ENCODE data around the gene CACNG5. TPM values are rescaled to one million over a fixed set of nuclear protein-coding genes. Genes with fewer than 3 reads are reported as not detected.

CACNG5 gene
- total RNA-seq, 1 donor from 2014 or later = not detected

GRCh38 chr17:66858226-66859083, 23.5 kb downstream of the CACNG5 start:
- DNase-seq (ENCODE audit: low read depth, low spot score) = no peak
- no peak for TF ChIP-seq CTCF (conservative IDR thresholded peaks at IDR 0.05)
- H3K27ac Mint-ChIP-seq (ENCODE audit: unreplicated experiment) = no peak overlapping the region
- peaks cover 7% of the 10 kb centered on the region for H3K9me3 Mint-ChIP-seq
- H3K27me3 Mint-ChIP-seq (ENCODE audit: low read depth) = peaks cover under 1% of the 10 kb centered on the region
- no peaks in the 10 kb centered on the region for H3K4me1 Mint-ChIP-seq
- H3K4me3 Mint-ChIP-seq = no peak overlapping the region
- H3K36me3 Mint-ChIP-seq (ENCODE audit: low read depth) = peaks cover 3% of the 10 kb centered on the region

- peaks cover 6% of the 10 kb centered on the region for H3K27me3 Mint-ChIP-seq (ENCODE audit: low read depth)
- no peak overlapping the region for H3K4me3 Mint-ChIP-seq
- H3K9me3 Mint-ChIP-seq = peaks cover 7% of the 10 kb centered on the region
Measured at GRCh38 chr17:66859353-66859752, 24.4 kb downstream of the CACNG5 start.

GRCh38 chr17:66860204-66860603, 25.3 kb downstream of the CACNG5 start:
- H3K9me3 Mint-ChIP-seq = no peaks in the 10 kb centered on the region
- H3K4me1 Mint-ChIP-seq = no peaks in the 10 kb centered on the region
- DNase-seq (ENCODE audit: low read depth, low spot score) = no peak
- no peak overlapping the region for H3K4me3 Mint-ChIP-seq
- peaks cover 6% of the 10 kb centered on the region for H3K27me3 Mint-ChIP-seq (ENCODE audit: low read depth)
- H3K36me3 Mint-ChIP-seq (ENCODE audit: low read depth) = no peaks in the 10 kb centered on the region
- no peak for TF ChIP-seq CTCF (conservative IDR thresholded peaks at IDR 0.05)
- H3K27ac Mint-ChIP-seq (ENCODE audit: unreplicated experiment) = no peak overlapping the region

More at GRCh38 chr17:66859353-66859752, 24.4 kb downstream of the CACNG5 start:
- Mint-ChIP-seq H3K36me3 (ENCODE audit: low read depth) (no peaks in the 10 kb centered on the region), H3K27ac (ENCODE audit: unreplicated experiment) (no peak overlapping the region), H3K4me1 (no peaks in the 10 kb centered on the region)
- DNase-seq (ENCODE audit: low read depth, low spot score) = no peak
- no peak for TF ChIP-seq CTCF (conservative IDR thresholded peaks at IDR 0.05)

- H3K27me3 Mint-ChIP-seq (ENCODE audit: low read depth) = peaks cover 9% of the 10 kb centered on the region
Measured at GRCh38 chr17:66863820-66864219, 28.9 kb downstream of the CACNG5 start.

GRCh38 chr17:66865151-66865550, 30.2 kb downstream of the CACNG5 start:
- Mint-ChIP-seq H3K36me3 (ENCODE audit: low read depth) (no peaks in the 10 kb centered on the region), H3K9me3 (peaks cover 8% of the 10 kb centered on the region), H3K4me3 (no peak overlapping the region), H3K4me1 (no peaks in the 10 kb centered on the region), H3K27ac (ENCODE audit: unreplicated experiment) (no peak overlapping the region), H3K27me3 (ENCODE audit: low read depth) (peaks cover 9% of the 10 kb centered on the region)
- DNase-seq (ENCODE audit: low read depth, low spot score) = no peak
- TF ChIP-seq CTCF (conservative IDR thresholded peaks at IDR 0.05) = no peak

More at GRCh38 chr17:66863820-66864219, 28.9 kb downstream of the CACNG5 start:
- no peaks in the 10 kb centered on the region for H3K36me3 Mint-ChIP-seq (ENCODE audit: low read depth)
- H3K4me3 Mint-ChIP-seq = no peak overlapping the region
- no peak overlapping the region for H3K27ac Mint-ChIP-seq (ENCODE audit: unreplicated experiment)
- H3K9me3 Mint-ChIP-seq = peaks cover 8% of the 10 kb centered on the region
- no peaks in the 10 kb centered on the region for H3K4me1 Mint-ChIP-seq
- no peak for TF ChIP-seq CTCF (conservative IDR thresholded peaks at IDR 0.05)
- DNase-seq (ENCODE audit: low read depth, low spot score) = no peak

Measured in neural crest cell (in vitro differentiated cells).